Loucy (cell line): Measurements from ENCODE around the gene TMEM115.
A peak's percentile ranks its signal among the peaks of the same experiment; 100 is the strongest.

Experiments
- H2AFZ ChIP-seq: fragments of 200-600 bp; sonication (generic); 2 replicates; pipeline ENCODE4 v1.6.0; 2016; ENCODE audit warnings: antibody characterized with exemption, mild to moderate bottlenecking, low read length, moderate library complexity
- H3F3A ChIP-seq: fragments of 200-600 bp; 2 replicates; pipeline ENCODE4 v1.6.0; 2016; ENCODE audit warnings: antibody characterized with exemption, low read depth, mild to moderate bottlenecking
- H3K27me3 ChIP-seq: fragments of 200-600 bp; sonication (generic); 2 replicates; pipeline ENCODE4 v1.6.1; 2014; ENCODE audit warnings: low read length, mild to moderate bottlenecking; ENCODE audit not compliant: insufficient read depth, poor library complexity, severe bottlenecking
- H3K36me3 ChIP-seq: fragments of 200-600 bp; sonication (generic); 2 replicates; pipeline ENCODE4 v1.6.1; 2016; ENCODE audit warnings: low read length; ENCODE audit not compliant: insufficient read depth
- H3K4me1 ChIP-seq: fragments of 200-600 bp; sonication (generic); 2 replicates; pipeline ENCODE4 v1.5.1; 2014; ENCODE audit warnings: low read length, mild to moderate bottlenecking; ENCODE audit not compliant: insufficient read depth, poor library complexity, severe bottlenecking
- H3K4me2 ChIP-seq: fragments of 200-600 bp; sonication (generic); 2 replicates; pipeline ENCODE4 v1.6.0; 2014; ENCODE audit warnings: antibody characterized with exemption, low read length, low read depth, mild to moderate bottlenecking; ENCODE audit not compliant: poor library complexity, severe bottlenecking
- H3K4me3 ChIP-seq: fragments of 200-600 bp; sonication (generic); 2 replicates; pipeline ENCODE4 v1.5.1; 2014; ENCODE audit warnings: low read length, mild to moderate bottlenecking, mixed read lengths; ENCODE audit not compliant: poor library complexity, severe bottlenecking
- H3K79me2 ChIP-seq: fragments of 200-600 bp; sonication (generic); 2 replicates; pipeline ENCODE4 v1.6.1; 2014; ENCODE audit warnings: low read length; ENCODE audit not compliant: insufficient read depth
- H3K9ac ChIP-seq: fragments of 200-600 bp; sonication (generic); 2 replicates; pipeline ENCODE4 v1.6.0; 2014; ENCODE audit warnings: mild to moderate bottlenecking, low read depth, low read length, moderate library complexity; ENCODE audit not compliant: poor library complexity, severe bottlenecking
- H3K9me2 ChIP-seq: fragments of 200-600 bp; sonication (generic); replicated peaks from 2 replicates; pipeline ENCODE4 v1.6.1; 2016; ENCODE audit warnings: low read depth, low read length, mixed read lengths
- H3K9me3 ChIP-seq: fragments of 200-600 bp; sonication (generic); 2 replicates; pipeline ENCODE4 v1.6.1; 2014; ENCODE audit warnings: mild to moderate bottlenecking, antibody characterized with exemption, low read length, low read depth; ENCODE audit not compliant: insufficient read depth
- H4K20me1 ChIP-seq: fragments of 200-600 bp; sonication (generic); 2 replicates; pipeline ENCODE4 v1.6.0; 2014; ENCODE audit warnings: antibody characterized with exemption, low read length, mild to moderate bottlenecking; ENCODE audit not compliant: insufficient read depth, poor library complexity, severe bottlenecking
- EZH2phosphoT487 ChIP-seq: fragments of 200-600 bp; IDR thresholded peaks from 2 replicates; pipeline ENCODE4 v1.6.1; 2018; ENCODE audit warnings: antibody characterized with exemption, mild to moderate bottlenecking, moderate library complexity, borderline replicate concordance
- TF ChIP-seq, protein P1 (sequence below): fragments of 200-600 bp; sonication (generic); conservative IDR thresholded peaks from 2 replicates; pipeline ENCODE4 v1.5.1; 2014; ENCODE audit warnings: mild to moderate bottlenecking, antibody characterized with exemption, low read length

Gene TMEM115

DNA sequence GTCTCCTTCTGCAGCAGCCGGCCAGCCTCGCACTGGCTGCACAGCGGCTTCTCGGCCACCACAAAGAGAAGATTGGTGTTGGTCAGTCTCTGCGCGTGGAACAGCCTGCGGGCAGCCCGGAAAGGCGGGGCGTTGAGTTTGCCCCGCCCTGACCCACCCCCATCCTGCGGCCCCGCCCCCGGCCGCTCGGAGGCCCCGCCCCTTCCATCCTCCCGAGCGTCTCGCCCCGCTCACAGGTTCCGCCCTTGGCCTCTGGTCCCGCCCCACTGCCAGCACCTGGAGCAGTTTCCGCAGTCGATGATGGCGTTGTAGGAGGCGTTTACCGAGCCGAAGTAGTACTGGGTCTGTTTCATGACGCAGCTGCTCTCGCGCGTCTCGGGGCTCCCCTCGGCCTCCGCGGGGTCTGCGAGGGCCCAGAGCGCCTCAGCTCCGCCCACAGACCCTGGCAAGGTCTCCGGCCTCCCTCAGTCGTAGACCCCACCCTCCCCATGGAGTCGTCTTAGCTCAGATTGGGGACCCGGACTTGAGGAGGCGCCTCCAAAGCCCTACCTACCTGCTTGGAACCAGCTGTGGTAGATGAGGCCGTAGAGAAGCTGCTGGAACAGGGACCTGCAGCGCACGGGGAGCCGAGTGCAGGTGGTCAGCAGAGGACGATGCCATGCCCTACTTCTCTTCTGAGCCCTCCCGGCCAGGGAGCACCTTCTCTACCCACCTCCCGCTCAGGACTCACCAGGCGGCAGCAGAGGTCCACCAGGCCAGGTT, 5.9 kb upstream of the TMEM115 start:
- Histone ChIP-seq H3F3A (no peaks in the 10 kb centered on the region), H3K4me2 (peak overlapping the region; percentile 49), H3K27me3 (no peaks in the 10 kb centered on the region), H3K36me3 (no peaks in the 10 kb centered on the region), H3K9ac (no peak overlapping the region), H3K9me2 (no peaks in the 10 kb centered on the region), H3K79me2 (no peaks in the 10 kb centered on the region), H3K4me1 (no peaks in the 10 kb centered on the region), H4K20me1 (no peaks in the 10 kb centered on the region), H2AFZ (peak overlapping the region; percentile 32; the same call in 1 of the 2 replicates), H3K9me3 (no peaks in the 10 kb centered on the region), H3K4me3 (peak overlapping the region; percentile 65)
- no peak for TF ChIP-seq EZH2phosphoT487
- TF ChIP-seq, protein P1, sequence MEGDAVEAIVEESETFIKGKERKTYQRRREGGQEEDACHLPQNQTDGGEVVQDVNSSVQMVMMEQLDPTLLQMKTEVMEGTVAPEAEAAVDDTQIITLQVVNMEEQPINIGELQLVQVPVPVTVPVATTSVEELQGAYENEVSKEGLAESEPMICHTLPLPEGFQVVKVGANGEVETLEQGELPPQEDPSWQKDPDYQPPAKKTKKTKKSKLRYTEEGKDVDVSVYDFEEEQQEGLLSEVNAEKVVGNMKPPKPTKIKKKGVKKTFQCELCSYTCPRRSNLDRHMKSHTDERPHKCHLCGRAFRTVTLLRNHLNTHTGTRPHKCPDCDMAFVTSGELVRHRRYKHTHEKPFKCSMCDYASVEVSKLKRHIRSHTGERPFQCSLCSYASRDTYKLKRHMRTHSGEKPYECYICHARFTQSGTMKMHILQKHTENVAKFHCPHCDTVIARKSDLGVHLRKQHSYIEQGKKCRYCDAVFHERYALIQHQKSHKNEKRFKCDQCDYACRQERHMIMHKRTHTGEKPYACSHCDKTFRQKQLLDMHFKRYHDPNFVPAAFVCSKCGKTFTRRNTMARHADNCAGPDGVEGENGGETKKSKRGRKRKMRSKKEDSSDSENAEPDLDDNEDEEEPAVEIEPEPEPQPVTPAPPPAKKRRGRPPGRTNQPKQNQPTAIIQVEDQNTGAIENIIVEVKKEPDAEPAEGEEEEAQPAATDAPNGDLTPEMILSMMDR: no peak

DNA sequence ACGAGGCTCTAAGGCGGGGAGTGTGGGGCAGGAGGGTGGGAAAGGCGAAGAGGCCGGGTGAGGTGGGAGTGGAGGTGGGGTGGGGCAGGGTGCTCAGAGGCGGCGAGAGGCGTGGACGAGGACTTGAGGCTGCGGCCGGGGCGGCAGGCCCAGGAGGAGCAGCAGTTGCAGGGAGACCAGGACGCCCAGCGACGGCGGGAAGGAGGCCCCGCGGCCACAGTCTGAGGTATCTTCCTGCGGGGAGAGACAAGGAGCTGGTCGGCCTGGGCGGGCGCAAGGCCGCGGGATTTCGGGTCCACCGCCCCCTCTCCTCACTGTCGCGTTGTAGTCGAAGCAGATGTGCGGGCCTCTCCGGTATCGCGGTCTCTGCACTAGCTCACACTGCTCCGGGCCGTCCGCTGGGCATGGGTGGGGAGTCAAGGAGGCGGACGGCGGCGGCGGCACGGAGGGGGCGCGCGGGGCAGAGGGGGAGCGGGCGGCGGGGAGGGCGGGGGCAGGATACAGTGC, 5.3 kb upstream of the TMEM115 start:
- no peaks in the 10 kb centered on the region for H3F3A ChIP-seq
- no peaks in the 10 kb centered on the region for H3K79me2 ChIP-seq
- H3K4me1 ChIP-seq: peaks cover 3% of the 10 kb centered on the region
- H2AFZ ChIP-seq: no peak overlapping the region
- H3K4me2 ChIP-seq: no peak overlapping the region
- H3K9me2 ChIP-seq: no peaks in the 10 kb centered on the region
- TF ChIP-seq, protein P1: no peak
- no peak for TF ChIP-seq EZH2phosphoT487
- no peaks in the 10 kb centered on the region for H4K20me1 ChIP-seq
- no peaks in the 10 kb centered on the region for H3K9me3 ChIP-seq
- no peaks in the 10 kb centered on the region for H3K27me3 ChIP-seq
- no peak overlapping the region for H3K9ac ChIP-seq
- no peak overlapping the region for H3K4me3 ChIP-seq
- H3K36me3 ChIP-seq: no peaks in the 10 kb centered on the region

GRCh38 chr3:50359760-50360110, 414 bp upstream of the TMEM115 start:
- Histone ChIP-seq H3K36me3 (peaks cover 4% of the 10 kb centered on the region; the same call in 1 of the 2 replicates), H3F3A (no peaks in the 10 kb centered on the region), H3K9me3 (no peaks in the 10 kb centered on the region), H3K4me2 (peak overlapping the region; percentile 55), H3K79me2 (peaks cover 45% of the 10 kb centered on the region), H3K27me3 (no peaks in the 10 kb centered on the region), H3K4me1 (peaks cover 34% of the 10 kb centered on the region), H2AFZ (peak overlapping the region; percentile 73), H3K9me2 (no peaks in the 10 kb centered on the region), H3K4me3 (peak overlapping the region; percentile 78), H3K9ac (no peak overlapping the region), H4K20me1 (peaks cover 37% of the 10 kb centered on the region)
- TF ChIP-seq, protein P1: no peak
